Motor neuron (in vitro differentiated cells): ENCODE measurements around the gene CIART. TPM values are rescaled to one million over a fixed set of nuclear protein-coding genes. Genes with fewer than 3 reads are reported as not detected.

Experiments
- total RNA-seq, 8 experiments: library from RNA; unstranded; fragments of 300-600 nt; gene quantifications; 2 replicates each; pipeline versions ENCODE4 v1.2.3 to v1.2.4, GENCODE V29; 2022

The CIART gene
- total RNA-seq, 8 experiments from 2014 or later, result 0.72 to 11.6 (median 5.8) TPM

Other genes starting within 250 kb of the CIART start
- 100 to 1,000 TPM in 2 of 8 experiments, 10 to 100 TPM in 6; 37.4 to 109 (median 75.6) TPM for gene VPS45, start 214.8 kb upstream of the CIART start, total RNA-seq
- 100 to 1,000 TPM in 1 of 8 experiments, 10 to 100 TPM in 7; 28.1 to 143 (median 48.9) TPM for gene PLEKHO1, start 132.6 kb upstream of the CIART start, total RNA-seq
- gene ANP32E, start 46.4 kb upstream of the CIART start, total RNA-seq, result 100 to 1,000 TPM in 1 of 8 experiments, 10 to 100 TPM in 7; 34.6 to 147 (median 54.7) TPM
- gene CA14, start 24.8 kb upstream of the CIART start, total RNA-seq, result 10 to 100 TPM in 5 of 8 experiments, 1 to 10 TPM in 2, under 1 TPM in 1; 0.56 to 86.1 (median 28.3) TPM
- 100 to 1,000 TPM in 5 of 8 experiments, 10 to 100 TPM in 3; 70.5 to 134 (median 109) TPM for gene APH1A, start 13.5 kb upstream of the CIART start, total RNA-seq
- 100 to 1,000 TPM in 1 of 8 experiments, 10 to 100 TPM in 4, 1 to 10 TPM in 3; 1.9 to 104 (median 50.2) TPM for gene C1orf54, start 9.8 kb upstream of the CIART start, total RNA-seq
- 100 to 1,000 TPM; 104 to 198 (median 121) TPM for gene MRPS21, start 11.3 kb downstream of the CIART start, total RNA-seq
- 10 to 100 TPM; 32.5 to 78.4 (median 62.0) TPM for gene PRPF3, start 39.0 kb downstream of the CIART start, total RNA-seq
- 10 to 100 TPM in 7 of 8 experiments, 1 to 10 TPM in 1; 9.1 to 37.4 (median 23.7) TPM for gene RPRD2, start 81.6 kb downstream of the CIART start, total RNA-seq
- gene TARS2, start 204.9 kb downstream of the CIART start, total RNA-seq, result 10 to 100 TPM; 24.1 to 51.0 (median 35.8) TPM
- gene ECM1, start 225.6 kb downstream of the CIART start, total RNA-seq, result 10 to 100 TPM in 3 of 8 experiments, 1 to 10 TPM in 5; 1.4 to 73.4 (median 3.5) TPM
- 1 to 10 TPM in 5 of 8 experiments, under 1 TPM in 3; 0.57 to 4.1 (median 2.1) TPM for gene FALEC, start 233.2 kb downstream of the CIART start, total RNA-seq